ENCODE measurements around the gene FHOD1. TPM values are rescaled to one million over a fixed set of nuclear protein-coding genes. Genes with fewer than 3 reads are reported as not detected.
A peak's percentile ranks its signal among the peaks of the same experiment; 100 is the strongest.

The FHOD1 gene
- total RNA-seq, 4 donors from 2014 or later = 13.3 to 64.4 (median 38.8) TPM

DNA sequence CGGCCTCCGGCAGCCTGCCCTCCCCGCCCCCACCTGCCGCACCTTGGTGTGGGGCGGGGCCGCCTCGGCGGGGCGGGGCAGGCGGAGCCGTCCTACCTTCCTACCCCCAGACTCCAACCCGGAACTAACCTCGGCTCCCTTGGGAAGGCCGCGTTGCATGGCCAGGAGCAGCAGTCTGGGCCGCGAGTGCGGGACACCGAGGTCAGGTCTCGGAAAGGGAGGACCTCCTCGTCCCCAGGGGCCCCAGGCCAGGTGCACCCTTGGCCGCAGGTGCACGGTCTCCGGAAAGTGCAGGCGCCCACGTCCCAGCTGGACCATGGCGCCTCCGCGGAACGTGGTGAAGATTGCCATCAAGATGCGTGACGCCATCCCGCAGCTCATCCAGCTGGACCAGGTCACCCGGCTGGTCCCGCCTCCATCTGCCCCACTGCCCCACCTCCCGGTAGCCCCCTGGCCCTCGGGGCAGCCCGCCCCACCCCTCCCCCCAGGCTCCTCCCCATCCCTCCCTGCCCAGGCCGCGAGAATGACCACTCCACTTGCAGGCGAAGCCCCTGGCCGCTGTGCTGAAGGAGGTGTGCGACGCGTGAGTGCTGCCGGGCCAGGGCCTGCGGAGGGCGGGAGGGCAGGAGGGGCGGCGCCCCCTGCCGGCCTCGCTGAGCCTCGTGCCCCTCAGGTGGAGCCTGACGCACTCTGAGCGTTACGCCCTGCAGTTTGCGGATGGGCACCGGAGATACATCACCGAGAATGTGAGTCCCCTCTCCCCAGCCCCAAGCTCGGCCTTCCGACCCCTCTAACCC, 48.1 kb downstream of the FHOD1 start, which contains the start of gene ELMO3:
ELMO3 (plus strand) TSS at position 121 of the 797 bp plus-strand sequence; CDS start at position 317, 196 bp downstream.
- peak; percentile 85 to 93 for TF ChIP-seq POLR2A (IDR thresholded peaks at IDR 0.05)
- TF ChIP-seq, protein P1, sequence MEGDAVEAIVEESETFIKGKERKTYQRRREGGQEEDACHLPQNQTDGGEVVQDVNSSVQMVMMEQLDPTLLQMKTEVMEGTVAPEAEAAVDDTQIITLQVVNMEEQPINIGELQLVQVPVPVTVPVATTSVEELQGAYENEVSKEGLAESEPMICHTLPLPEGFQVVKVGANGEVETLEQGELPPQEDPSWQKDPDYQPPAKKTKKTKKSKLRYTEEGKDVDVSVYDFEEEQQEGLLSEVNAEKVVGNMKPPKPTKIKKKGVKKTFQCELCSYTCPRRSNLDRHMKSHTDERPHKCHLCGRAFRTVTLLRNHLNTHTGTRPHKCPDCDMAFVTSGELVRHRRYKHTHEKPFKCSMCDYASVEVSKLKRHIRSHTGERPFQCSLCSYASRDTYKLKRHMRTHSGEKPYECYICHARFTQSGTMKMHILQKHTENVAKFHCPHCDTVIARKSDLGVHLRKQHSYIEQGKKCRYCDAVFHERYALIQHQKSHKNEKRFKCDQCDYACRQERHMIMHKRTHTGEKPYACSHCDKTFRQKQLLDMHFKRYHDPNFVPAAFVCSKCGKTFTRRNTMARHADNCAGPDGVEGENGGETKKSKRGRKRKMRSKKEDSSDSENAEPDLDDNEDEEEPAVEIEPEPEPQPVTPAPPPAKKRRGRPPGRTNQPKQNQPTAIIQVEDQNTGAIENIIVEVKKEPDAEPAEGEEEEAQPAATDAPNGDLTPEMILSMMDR (IDR thresholded peaks at IDR 0.05) = peak in 4 of 6 experiments; percentile 26 to 77 (median 66)
- H3K27ac ChIP-seq = peak within 1 kb of the TSS in 3 of 4 donors; percentile 80 to 98 (median 92)
- peaks cover 0 to 26% (median 0%) of the 10 kb centered on the region in 4 donors for H3K4me1 ChIP-seq
- no peaks in the 10 kb centered on the region for H3K27me3 ChIP-seq
- peak in 2 of 3 donors; percentile 87 to 91 for DNase-seq
- H3K4me3 ChIP-seq = peak within 1 kb of the TSS; percentile 3 to 68 (median 46)
- H3K9me3 ChIP-seq = no peaks in the 10 kb centered on the region
- peaks cover 0 to 82% (median 0%) of the 10 kb centered on the region in 3 donors for H3K36me3 ChIP-seq

- H3K36me3 ChIP-seq = peaks cover 0 to 76% (median 0%) of the 10 kb centered on the region in 3 donors
- peak in 2 of 3 donors; percentile 73 to 79 for DNase-seq
- TF ChIP-seq POLR2A (IDR thresholded peaks at IDR 0.05) = no peak
- TF ChIP-seq, protein P1 (IDR thresholded peaks at IDR 0.05) = peak in 4 of 6 experiments; percentile 55 to 97 (median 88)
These were observed 49.0 kb downstream of the FHOD1 start for GRCh38 chr16:67198238-67198734.

DNA sequence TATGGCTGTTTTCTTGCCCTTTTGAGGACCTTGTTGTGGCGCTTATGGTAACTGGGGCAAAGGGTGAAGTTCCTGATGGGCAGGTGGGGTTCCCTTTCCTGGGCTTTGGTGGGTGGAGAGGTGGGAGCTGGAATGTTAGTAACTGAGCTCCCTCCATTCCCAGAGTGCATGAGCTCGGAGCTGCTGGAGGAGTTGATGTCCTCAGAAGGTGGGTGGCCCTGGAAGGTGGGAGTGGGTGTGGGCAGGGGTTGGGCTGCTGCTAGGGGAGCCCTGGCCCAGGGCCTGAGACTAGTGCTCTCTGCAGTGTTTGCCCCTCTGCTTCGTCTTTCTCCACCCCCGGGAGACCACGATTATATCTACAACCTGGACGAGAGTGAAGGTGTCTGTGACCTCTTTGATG, 49.6 kb downstream of the FHOD1 start:
- Histone ChIP-seq H3K27me3 (no peaks in the 10 kb centered on the region), H3K4me3 (no peak overlapping the region), H3K27ac (peak overlapping the region in 2 of 4 donors; percentile 80 to 98), H3K36me3 (peaks cover 0 to 70% (median 0%) of the 10 kb centered on the region in 3 donors), H3K9me3 (no peaks in the 10 kb centered on the region), H3K4me1 (peaks cover 0 to 41% (median 12%) of the 10 kb centered on the region in 4 donors)
- no peak for DNase-seq
- TF ChIP-seq POLR2A (IDR thresholded peaks at IDR 0.05) = no peak
- TF ChIP-seq, protein P1 (IDR thresholded peaks at IDR 0.05) = no peak

More at GRCh38 chr16:67198238-67198734, 49.0 kb downstream of the FHOD1 start:
- peak overlapping the region in 1 of 4 donors; percentile 11 for H3K4me3 ChIP-seq
- peaks cover 0 to 35% (median 6%) of the 10 kb centered on the region in 4 donors for H3K4me1 ChIP-seq
- H3K27me3 ChIP-seq = no peaks in the 10 kb centered on the region
- no peaks in the 10 kb centered on the region for H3K9me3 ChIP-seq
- H3K27ac ChIP-seq = peak overlapping the region in 3 of 4 donors; percentile 80 to 98 (median 92)

GRCh38 chr16:67196881-67197280, 50.4 kb downstream of the FHOD1 start:
- Histone ChIP-seq H3K4me1 (peaks cover 0 to 43% (median 15%) of the 10 kb centered on the region in 4 donors), H3K9me3 (no peaks in the 10 kb centered on the region), H3K27me3 (no peaks in the 10 kb centered on the region), H3K27ac (no peak overlapping the region), H3K4me3 (no peak overlapping the region), H3K36me3 (peaks cover 0 to 62% (median 0%) of the 10 kb centered on the region in 3 donors)
- DNase-seq = no peak
- TF ChIP-seq, protein P1 (IDR thresholded peaks at IDR 0.05) = no peak
- TF ChIP-seq POLR2A (IDR thresholded peaks at IDR 0.05) = no peak

GRCh38 chr16:67195676-67196075, 51.6 kb downstream of the FHOD1 start:
- Histone ChIP-seq H3K27me3 (no peaks in the 10 kb centered on the region), H3K4me3 (no peak overlapping the region), H3K36me3 (peaks cover 0 to 52% (median 0%) of the 10 kb centered on the region in 3 donors), H3K4me1 (peaks cover 0 to 52% (median 15%) of the 10 kb centered on the region in 4 donors), H3K27ac (no peak overlapping the region), H3K9me3 (no peaks in the 10 kb centered on the region)
- DNase-seq = no peak
- no peak for TF ChIP-seq POLR2A (IDR thresholded peaks at IDR 0.05)
- TF ChIP-seq, protein P1 (IDR thresholded peaks at IDR 0.05) = no peak

Data from Peyer's patch (tissue), 4 donors.